Measurements from ENCODE around the gene NCOA5.

The NCOA5 gene

GRCh38 chr20:46013829-46014516, 75.8 kb downstream of the NCOA5 start:
- peak overlapping the region; percentile 12; the same call in 1 of the 2 replicates for H3K4me3 ChIP-seq
- in situ Hi-C loops (cut with MboI; ENCODE audit: low sequenced_read_pairs) = no loop called here
- no peaks in the 10 kb centered on the region for H3K36me3 ChIP-seq (replicated peaks)
- DNase-seq (ENCODE audit: low spot score in 2 of 2) = peak; percentile 32 to 79
- peaks cover 36% of the 10 kb centered on the region for H3K27me3 ChIP-seq (ENCODE audit: low read depth)
- H3K9me3 ChIP-seq = no peaks in the 10 kb centered on the region
- H3K4me1 ChIP-seq = peaks cover 5% of the 10 kb centered on the region; the same call in 1 of the 2 replicates

DNA sequence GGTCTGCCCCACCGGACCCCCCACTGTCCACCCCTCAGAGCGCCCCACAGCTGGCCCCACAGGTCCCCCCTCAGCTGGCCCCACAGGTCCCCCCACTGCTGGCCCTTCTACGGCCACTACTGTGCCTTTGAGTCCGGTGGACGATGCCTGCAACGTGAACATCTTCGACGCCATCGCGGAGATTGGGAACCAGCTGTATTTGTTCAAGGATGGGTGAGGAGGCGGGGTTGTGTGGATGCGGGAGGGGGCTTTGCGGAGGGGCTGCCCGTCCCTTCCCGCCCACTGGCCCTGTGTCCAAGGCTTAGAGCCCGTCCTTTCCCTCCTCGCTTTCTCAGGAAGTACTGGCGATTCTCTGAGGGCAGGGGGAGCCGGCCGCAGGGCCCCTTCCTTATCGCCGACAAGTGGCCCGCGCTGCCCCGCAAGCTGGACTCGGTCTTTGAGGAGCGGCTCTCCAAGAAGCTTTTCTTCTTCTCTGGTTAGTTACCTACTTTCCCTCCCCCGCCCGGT, 76.4 kb downstream of the NCOA5 start:
- DNase-seq (ENCODE audit: low spot score in 2 of 2) = no peak
- Histone ChIP-seq H3K36me3 (replicated peaks) (no peaks in the 10 kb centered on the region), H3K27me3 (ENCODE audit: low read depth) (peaks cover 42% of the 10 kb centered on the region), H3K4me1 (peaks cover 5% of the 10 kb centered on the region; the same call in 1 of the 2 replicates), H3K9me3 (no peaks in the 10 kb centered on the region), H3K4me3 (0 out of 2 replicates have a peak overlapping the region, but pooled peaks have one; percentile 12)
- in situ Hi-C loops (cut with MboI; ENCODE audit: low sequenced_read_pairs) = no loop called here

DNA sequence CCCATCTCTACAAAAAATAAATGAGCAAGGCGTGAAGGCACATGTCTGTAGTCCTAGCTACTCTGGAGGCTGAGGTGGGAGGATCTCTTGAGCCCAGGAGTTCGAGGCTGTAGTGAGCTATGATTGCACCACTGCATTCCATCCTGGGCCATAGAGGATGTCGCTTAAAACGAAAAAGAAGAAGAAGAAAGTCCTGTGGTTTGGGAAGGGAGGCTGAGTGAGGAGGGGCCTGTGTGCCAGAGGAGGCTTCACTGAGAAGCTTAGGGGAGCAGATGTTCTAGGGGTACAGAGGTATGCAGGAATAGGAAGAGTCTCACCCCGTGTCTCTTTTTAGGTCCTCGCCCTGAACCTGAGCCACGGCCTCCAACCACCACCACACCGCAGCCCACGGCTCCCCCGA, 76.8 kb downstream of the NCOA5 start:
- Histone ChIP-seq H3K36me3 (replicated peaks) (no peaks in the 10 kb centered on the region), H3K9me3 (no peaks in the 10 kb centered on the region), H3K4me3 (no peak overlapping the region), H3K4me1 (peaks cover 5% of the 10 kb centered on the region; the same call in 1 of the 2 replicates), H3K27me3 (ENCODE audit: low read depth) (peaks cover 45% of the 10 kb centered on the region)
- in situ Hi-C loops (cut with MboI; ENCODE audit: low sequenced_read_pairs) = no loop called here
- DNase-seq (ENCODE audit: low spot score in 2 of 2) = no peak

- H3K4me1 ChIP-seq = peaks cover 5% of the 10 kb centered on the region; the same call in 1 of the 2 replicates
- no peaks in the 10 kb centered on the region for H3K36me3 ChIP-seq (replicated peaks)
- DNase-seq (ENCODE audit: low spot score in 2 of 2) = peak; percentile 50 to 94
- H3K4me3 ChIP-seq = no peak overlapping the region
- H3K27me3 ChIP-seq (ENCODE audit: low read depth) = peaks cover 55% of the 10 kb centered on the region
- no peaks in the 10 kb centered on the region for H3K9me3 ChIP-seq
- in situ Hi-C loops (cut with MboI; ENCODE audit: low sequenced_read_pairs) = no loop called here
Measured at GRCh38 chr20:46011631-46012482, 77.9 kb downstream of the NCOA5 start.

Data from HAP-1 (cell line).